NCI-H510A treated with DMSO at 0.1 percent for 48 hours (cell line): ENCODE results near the gene KRTAP5-1.
A peak's percentile ranks its signal among the peaks of the same experiment; 100 is the strongest.

Experiments
- DNase-seq: peaks from one replicate; lab custom pipeline; 2025; lab: John Stamatoyannopoulos, UW

Gene KRTAP5-1

DNA sequence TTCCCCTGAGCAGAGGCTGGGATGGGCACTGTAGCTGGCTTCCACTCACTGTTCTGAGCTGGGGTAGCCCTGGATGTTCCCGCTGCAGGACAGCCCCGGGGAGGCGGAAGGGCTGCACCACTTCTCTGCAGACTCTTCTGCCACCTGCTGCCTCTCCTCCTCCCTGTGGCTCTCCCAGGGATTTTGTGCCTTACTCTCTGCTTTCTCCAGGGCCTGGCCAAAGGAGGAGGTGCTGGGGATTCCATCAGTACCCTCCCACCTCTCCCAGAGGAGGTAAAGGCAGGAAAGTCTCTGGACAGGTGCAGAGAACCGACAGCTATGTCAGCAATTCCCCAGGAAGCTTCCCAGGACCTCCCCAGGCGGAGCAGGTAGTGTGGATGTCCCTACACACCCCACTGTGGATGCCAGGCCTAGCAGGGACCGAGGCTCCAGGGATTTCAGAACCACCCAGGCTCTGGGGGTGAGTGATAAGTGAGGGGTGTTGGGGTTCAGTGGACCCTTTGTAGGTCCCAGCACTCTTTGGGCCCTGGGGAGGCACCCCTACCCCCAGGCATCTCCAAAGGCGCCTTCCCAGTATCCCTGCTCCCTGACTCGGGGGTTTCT is 24.3 kb downstream of the KRTAP5-1 start:
- DNase-seq: no peak

DNA sequence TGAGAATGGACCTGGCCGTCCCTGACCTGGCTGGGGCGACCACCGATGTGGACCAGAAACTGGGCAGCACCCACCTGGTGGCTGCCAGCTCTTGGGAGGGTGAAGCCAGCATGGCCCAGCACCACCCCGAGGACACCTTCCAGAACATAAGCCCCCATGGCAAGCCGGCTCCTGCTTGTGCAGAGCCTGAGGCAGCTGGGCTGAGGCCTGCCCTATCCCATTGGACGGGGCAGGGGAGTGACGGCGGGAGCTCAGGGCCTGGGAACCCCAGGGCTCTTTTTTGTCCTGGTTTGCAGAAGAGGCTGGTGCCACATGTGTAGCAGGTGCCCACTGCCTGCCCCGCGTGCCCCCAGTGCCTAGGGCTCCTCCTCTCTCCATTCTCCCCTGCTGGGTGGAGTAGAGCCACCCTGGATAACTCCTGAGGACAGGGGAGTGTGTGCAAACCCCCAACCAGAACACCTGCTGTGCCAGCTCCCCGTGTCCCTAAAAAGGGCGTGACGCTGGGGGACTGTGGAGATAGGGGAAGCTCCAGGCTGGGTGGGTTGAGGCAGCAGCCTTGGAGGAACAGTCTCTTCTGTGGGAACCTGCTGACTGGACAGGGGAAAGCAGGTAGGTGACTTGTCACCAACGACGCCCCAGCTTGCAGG is 25.0 kb downstream of the KRTAP5-1 start:
- DNase-seq: no peak

DNA sequence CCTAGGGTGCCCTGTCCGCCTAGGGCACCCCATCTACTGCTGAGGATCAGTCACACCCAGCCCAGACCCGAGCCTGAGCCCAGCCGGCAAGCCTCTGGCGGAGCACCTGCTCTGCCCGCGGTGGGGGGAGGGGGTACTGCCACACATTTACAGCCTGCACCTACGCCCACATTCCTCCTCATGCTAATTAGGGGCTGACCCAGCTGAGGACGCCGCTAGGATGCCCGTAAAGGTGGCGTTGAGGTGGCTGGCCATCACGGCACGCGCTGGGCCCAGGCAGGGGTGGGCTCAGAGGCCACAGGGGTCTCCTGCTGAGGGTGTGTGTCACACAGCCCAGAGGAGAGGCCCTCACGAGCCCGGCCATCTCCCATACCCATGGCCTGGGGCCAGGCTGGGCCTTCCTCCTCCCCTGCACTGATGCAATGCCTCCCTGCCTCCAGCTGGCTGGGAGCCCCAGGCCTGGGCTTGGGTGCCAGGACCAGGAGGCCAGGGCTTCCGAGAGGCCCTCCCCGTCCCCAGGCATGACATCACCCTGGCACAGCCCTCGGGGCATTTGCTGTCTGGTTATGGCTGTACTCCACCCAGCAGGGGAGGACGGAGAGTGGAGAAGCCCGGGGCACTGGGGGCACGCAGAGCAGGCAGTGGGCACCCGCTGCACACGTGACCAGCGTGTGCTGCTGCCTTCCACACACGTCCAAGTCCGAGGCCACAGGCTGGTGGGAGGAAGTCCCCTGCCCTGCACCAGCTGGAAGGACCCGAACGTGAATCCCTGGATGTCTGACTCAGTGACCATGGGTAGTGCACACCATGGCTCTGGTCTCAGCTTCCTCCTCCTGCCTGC is 25.8 kb downstream of the KRTAP5-1 start:
- DNase-seq: peak; percentile 31

- no peak for DNase-seq
Observed at GRCh38 chr11:1558775-1559110, 26.3 kb downstream of the KRTAP5-1 start.

GRCh38 chr11:1557904-1558774 is 26.9 kb downstream of the KRTAP5-1 start:
- no peak for DNase-seq

- no peak for DNase-seq
Observed at GRCh38 chr11:1557051-1557884, 27.8 kb downstream of the KRTAP5-1 start.

GRCh38 chr11:1556278-1556902 is 28.7 kb downstream of the KRTAP5-1 start:
- DNase-seq: no peak

DNA sequence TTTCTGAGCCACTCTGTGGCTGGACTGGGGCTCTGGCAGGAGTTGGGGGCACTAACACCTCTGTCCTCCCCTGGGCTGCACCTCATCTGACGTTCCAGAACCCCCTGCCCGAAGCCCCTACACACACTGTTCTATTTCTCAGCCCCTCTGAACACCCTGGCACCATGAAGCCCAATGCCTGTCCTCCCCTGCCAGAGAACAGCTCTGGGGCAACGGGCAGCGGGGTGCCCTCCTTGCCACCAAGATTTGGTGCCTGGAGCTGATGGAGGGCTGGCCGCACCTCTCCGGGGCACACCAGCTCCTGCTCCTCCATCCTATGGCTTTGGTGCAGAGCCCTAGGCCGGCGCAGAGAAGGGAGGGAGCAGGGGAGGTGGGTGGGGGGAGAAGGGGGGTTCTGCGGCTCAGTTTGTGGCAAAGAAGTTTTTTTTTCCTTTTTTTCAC is 29.4 kb downstream of the KRTAP5-1 start:
- no peak for DNase-seq

- DNase-seq: no peak
Observed at GRCh38 chr11:1554981-1555712, 29.9 kb downstream of the KRTAP5-1 start.

- peak; percentile 39 for DNase-seq
Observed at GRCh38 chr11:1553808-1554594, 31.1 kb downstream of the KRTAP5-1 start.

DNA sequence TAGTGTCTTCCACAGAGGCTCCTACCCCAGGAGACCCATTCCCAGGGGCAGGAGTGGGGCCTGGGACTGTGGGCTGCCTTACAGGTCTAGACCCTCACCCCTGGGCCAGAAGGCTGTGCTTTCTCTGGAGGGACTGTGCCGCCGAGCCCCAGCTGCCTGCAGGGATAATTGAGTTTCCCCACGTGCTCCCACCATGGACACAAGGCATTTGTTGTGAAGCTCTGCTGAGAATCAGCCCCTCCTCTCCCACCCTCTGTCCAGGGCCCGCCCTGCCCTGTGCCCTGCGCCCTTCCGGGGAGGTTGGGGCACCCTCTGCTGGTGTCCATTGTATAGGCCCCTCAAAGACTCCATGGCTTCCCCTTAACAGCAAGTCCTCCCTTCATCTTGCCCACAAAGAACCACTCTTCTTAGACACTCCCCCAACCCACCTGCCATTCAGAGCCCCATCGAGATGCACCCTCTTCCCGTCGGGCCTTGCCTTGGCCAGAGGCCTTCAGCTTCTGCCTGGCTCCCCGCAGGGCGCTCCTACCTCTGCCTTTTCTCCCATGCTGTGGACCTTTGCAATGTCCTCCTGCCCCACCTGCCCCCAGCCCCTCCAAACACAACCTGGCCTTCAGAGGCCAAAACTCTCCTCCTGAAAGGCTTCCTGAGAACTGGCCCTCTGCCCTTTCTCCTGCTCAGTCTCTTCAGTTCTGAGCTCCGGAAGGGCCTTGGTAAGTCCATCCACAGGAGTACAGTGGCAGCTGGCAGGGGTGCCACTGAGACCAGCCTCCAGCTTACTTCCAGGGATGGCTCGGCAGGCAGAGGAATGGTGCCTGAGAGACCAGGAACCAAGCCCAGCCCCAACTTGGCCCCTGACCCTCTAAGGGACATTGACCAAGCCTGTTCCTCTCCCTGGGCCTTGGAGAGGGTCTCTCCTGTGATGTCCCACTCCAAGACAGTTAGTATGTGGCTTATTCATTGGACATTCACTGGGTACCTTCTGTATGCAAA is 35.4 kb downstream of the KRTAP5-1 start:
- DNase-seq: no peak

- DNase-seq: peak; percentile 56
Observed at GRCh38 chr11:1548221-1549070, 36.6 kb downstream of the KRTAP5-1 start.

DNA sequence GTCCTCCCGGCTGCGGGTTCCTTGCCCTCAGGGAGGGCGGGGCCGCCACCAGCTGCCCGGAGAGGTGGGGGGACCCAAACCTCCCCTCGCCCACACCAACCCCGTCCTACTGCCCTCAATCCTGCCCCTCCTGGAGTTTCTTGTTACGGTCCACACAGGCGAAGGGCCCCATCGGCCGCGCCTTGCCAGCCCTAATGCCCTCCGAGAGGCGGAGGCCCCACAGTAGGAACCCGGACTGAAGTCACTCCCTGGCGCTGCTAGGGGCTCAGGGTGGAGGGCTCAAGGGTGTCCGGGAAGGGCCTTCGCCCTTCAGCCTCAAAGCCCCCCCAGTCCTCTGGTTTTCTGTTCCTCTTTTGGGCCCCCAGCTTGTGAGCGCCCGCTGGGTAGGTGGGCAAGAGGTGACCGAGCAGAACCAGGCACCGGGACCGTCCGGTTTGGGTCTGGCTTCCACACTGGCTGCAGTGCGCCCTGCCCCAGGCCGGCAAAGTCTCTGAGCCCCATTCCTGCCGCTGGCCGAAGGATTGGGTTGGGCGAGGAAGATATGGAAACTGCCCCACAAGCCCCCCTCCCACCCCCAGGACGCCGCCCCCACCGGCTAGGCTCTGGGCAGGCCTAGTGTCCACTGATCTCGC is 37.5 kb downstream of the KRTAP5-1 start:
- no peak for DNase-seq

GRCh38 chr11:1546536-1547466 is 38.3 kb downstream of the KRTAP5-1 start:
- DNase-seq: peak; percentile 79

GRCh38 chr11:1546077-1546535 is 39.0 kb downstream of the KRTAP5-1 start:
- DNase-seq: peak; percentile 62
